Testis (tissue), 2 donors: ENCODE measurements around the gene C6orf132.

Experiments used
- CTCF ChIP-seq, 3 experiments: fragments of 450-650 bp in 2 of 3; fragments of 200-600 bp in 1 of 3; sonication (generic) in 1 of 3; IDR thresholded peaks; one replicate each; pipeline ENCODE4 v1.5.1; 2016 to 2019; ENCODE audit warnings: antibody characterized with exemption in 3 of 3, mild to moderate bottlenecking in 2 of 3, moderate library complexity in 1 of 3
- POLR2A ChIP-seq: fragments of 450-650 bp; IDR thresholded peaks from one replicate; pipeline ENCODE4 v1.6.1; 2017; ENCODE audit warnings: antibody characterized with exemption, mild to moderate bottlenecking, moderate library complexity

GRCh38 chr6:42168650-42169049 lies 26.2 kb upstream of the C6orf132 start:
- TF ChIP-seq POLR2A (no peak), CTCF (IDR thresholded peaks at IDR 0.05) (no peak)
